Measurements from ENCODE around the gene ZNF296.

DNA sequence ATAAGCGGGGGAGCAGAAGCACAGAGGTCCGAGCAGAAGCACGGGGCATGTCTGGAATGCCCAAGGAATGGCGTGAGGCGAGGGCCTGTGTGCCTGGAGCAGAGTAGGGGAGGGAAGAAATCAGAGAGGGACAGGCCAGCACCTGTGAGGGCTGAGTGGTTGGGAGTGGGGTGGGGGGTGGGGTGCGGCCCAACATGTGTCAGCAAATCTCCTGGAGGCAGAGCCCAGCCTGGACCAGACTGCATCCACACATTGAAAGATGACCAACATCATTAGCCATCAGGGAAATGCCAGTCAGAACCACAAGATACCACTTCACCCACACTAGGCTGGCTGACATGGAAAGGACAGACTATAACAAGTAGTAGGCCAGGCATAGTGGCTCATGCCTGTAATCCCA is 26.2 kb downstream of the ZNF296 start:
- TF ChIP-seq, protein P1, sequence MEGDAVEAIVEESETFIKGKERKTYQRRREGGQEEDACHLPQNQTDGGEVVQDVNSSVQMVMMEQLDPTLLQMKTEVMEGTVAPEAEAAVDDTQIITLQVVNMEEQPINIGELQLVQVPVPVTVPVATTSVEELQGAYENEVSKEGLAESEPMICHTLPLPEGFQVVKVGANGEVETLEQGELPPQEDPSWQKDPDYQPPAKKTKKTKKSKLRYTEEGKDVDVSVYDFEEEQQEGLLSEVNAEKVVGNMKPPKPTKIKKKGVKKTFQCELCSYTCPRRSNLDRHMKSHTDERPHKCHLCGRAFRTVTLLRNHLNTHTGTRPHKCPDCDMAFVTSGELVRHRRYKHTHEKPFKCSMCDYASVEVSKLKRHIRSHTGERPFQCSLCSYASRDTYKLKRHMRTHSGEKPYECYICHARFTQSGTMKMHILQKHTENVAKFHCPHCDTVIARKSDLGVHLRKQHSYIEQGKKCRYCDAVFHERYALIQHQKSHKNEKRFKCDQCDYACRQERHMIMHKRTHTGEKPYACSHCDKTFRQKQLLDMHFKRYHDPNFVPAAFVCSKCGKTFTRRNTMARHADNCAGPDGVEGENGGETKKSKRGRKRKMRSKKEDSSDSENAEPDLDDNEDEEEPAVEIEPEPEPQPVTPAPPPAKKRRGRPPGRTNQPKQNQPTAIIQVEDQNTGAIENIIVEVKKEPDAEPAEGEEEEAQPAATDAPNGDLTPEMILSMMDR (IDR thresholded peaks at IDR 0.05) = no peak
- TF ChIP-seq POLR2A (IDR thresholded peaks at IDR 0.05) = no peak
